Fibroblast of pulmonary artery (primary cell): ENCODE data around the gene ADK.

Experiments used
- DNase-seq: peaks from one replicate; pipeline ENCODE4 v3.0.0-alpha.2; 2010; ENCODE audit warnings: low read depth
- H3K4me3 ChIP-seq: replicated peaks from 2 replicates; pipeline ENCODE4 v1.5.1; 2011; ENCODE audit warnings: low read depth, mild to moderate bottlenecking, control low read depth, low read length, moderate library complexity
- CTCF ChIP-seq: IDR thresholded peaks from 2 replicates; pipeline ENCODE4 v1.5.1; 2011; ENCODE audit warnings: mild to moderate bottlenecking, control low read depth, low read length, inconsistent platforms; ENCODE audit errors: missing control alignments

The ADK gene

GRCh38 chr10:74677951-74678350, 526.9 kb downstream of the ADK start:
- DNase-seq, result no peak
- no peak for TF ChIP-seq CTCF
- no peak overlapping the region for H3K4me3 ChIP-seq

DNA sequence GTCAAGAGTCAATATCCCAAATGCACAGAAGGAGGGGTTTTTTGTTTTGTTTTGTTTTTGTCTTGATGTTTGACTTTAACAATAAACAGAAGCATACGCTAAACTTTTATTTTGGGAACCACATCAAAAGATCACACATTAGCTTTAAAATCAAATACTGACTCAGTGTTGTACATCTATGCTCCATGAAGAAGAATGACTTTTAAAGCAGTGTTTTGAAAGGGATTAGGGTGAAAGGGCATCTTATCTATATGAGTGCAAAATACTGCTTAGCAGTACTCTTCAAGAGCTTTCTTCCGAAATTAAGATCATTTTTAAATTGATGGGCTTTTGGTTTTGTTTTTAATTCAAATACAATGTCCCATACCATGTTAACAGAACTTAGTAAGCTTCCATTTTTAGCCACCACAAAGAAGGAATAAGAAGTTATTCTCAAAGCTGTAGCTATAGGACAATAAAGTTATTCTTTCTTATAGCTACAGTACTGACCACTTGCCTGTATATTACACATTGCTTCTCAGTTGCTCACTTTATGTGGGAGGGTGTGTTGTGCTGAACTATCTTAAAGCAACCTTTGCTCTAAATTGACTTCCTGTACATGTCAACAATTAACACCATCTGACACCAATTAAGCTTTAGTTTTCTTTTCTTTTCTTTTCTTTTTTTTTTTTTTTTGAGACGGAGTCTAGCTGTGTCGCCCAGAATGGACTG, 531.1 kb downstream of the ADK start:
- H3K4me3 ChIP-seq, result no peak overlapping the region
- TF ChIP-seq CTCF, result no peak
- DNase-seq, result no peak

GRCh38 chr10:74683067-74683466, 532.0 kb downstream of the ADK start:
- no peak overlapping the region for H3K4me3 ChIP-seq
- TF ChIP-seq CTCF, result no peak
- no peak for DNase-seq

- no peak overlapping the region for H3K4me3 ChIP-seq
- DNase-seq, result no peak
- no peak for TF ChIP-seq CTCF
Measured at GRCh38 chr10:74683621-74684364, 532.8 kb downstream of the ADK start.

DNA sequence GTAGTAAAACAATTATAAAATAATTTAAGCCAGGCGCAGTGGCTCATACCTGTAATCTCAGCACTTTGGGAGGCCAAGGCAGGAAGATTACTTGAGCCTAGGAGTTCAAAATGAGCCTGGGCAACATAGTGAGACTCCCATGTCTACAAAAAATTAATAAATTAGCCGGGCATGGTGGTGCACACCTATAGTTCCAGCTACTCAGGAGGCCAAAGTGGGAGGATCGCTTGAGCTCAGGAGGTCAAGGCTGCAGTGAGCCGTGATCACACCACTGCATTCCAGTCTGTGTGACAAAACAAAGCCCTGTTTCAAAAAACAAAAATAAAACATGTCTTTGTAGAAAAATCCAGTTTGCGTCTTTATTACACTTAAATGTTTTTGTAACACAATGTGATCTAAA, 533.4 kb downstream of the ADK start:
- H3K4me3 ChIP-seq, result no peak overlapping the region
- TF ChIP-seq CTCF, result no peak
- DNase-seq, result no peak

DNA sequence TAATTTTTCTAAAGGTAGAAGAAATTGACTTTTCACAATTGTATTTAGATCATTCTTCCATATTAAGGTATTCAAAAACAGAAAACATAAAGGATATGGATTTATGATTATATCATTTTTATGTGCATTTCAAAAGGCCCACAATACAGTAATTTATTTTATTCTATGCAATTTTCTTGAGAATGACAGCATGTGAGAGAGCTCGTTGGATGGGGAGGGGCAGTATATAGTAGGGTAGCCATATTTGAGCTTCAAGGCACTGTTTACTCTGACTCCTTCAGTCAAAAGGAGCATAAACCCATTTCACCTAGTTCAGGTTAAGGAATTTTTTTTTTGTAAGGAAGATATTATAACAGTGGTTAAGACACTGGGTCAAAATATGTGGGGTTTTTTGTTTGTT, 534.5 kb downstream of the ADK start:
- no peak overlapping the region for H3K4me3 ChIP-seq
- DNase-seq, result no peak
- no peak for TF ChIP-seq CTCF
